Mucosa of rectum (tissue), 2 donors: ENCODE results near the gene HLA-DMB.

Experiments
- H3K27ac ChIP-seq, 2 donors: one replicate each; pipeline ENCODE4 v1.7.0; 2013; ENCODE audit warnings: inconsistent platforms in 2 of 2, low read depth in 2 of 2, low read length in 2 of 2
- H3K27me3 ChIP-seq, 2 donors: one replicate each; pipeline ENCODE4 v1.7.0; 2013; ENCODE audit warnings: low read length in 2 of 2; ENCODE audit not compliant: control insufficient read depth in 2 of 2, insufficient read depth in 2 of 2
- H3K36me3 ChIP-seq, 2 donors: one replicate each; pipeline ENCODE4 v1.7.0; 2013; ENCODE audit warnings: low read length in 2 of 2; ENCODE audit not compliant: control insufficient read depth in 2 of 2, insufficient read depth in 2 of 2
- H3K4me1 ChIP-seq, 2 donors: one replicate each; pipeline ENCODE4 v1.7.0; 2013; ENCODE audit warnings: low read length in 2 of 2, mild to moderate bottlenecking in 1 of 2; ENCODE audit not compliant: control insufficient read depth in 2 of 2, insufficient read depth in 2 of 2
- H3K4me3 ChIP-seq, 2 donors: one replicate each; pipeline ENCODE4 v1.7.0; 2013; ENCODE audit warnings: low read length in 2 of 2
- H3K9ac ChIP-seq, 2 donors: one replicate each; pipeline ENCODE4 v1.7.0; 2013; ENCODE audit warnings: low read length in 2 of 2, low read depth in 1 of 2, mild to moderate bottlenecking in 1 of 2
- H3K9me3 ChIP-seq, 2 donors: one replicate each; pipeline ENCODE4 v1.7.0; 2013; ENCODE audit warnings: low read length in 2 of 2; ENCODE audit not compliant: control insufficient read depth in 2 of 2
- donor health status: healthy.
- donor health status: Normal muscosa, but diverticular disease.

HLA-DMB gene

DNA sequence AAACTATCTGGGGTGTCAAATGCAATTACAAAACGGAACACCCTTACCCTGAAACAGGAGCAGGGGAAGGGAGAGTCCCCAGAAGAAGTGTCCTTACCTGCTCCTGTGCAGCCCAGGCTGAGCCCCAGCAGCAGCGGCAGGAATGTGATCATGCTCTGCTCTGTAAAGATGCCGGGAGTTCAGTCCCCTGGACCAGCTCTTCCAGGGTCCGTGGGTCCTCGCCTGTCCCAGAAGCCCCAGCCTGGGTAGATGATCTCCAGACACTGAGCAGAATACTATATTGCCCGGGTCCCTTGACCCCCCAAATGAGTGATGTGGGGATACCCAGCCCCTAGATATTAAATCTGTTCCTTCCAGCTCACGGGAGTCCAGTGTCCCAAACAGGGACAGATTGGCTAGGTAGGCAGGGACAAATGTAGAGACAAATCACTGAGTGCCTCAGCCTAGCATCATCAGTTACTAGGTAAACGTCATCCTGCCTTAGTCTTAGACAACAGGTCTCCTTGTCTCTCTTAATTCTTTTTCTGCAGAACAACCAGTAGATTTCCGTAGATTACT, at the start of gene HLA-DMB:
HLA-DMB (minus strand) TSS at position 373 of the 558 bp plus-strand sequence; CDS start at position 152, 221 bp downstream.
- Histone ChIP-seq H3K9ac (peak within 1 kb of the TSS; percentile 44 to 76), H3K9me3 (no peaks in the 10 kb centered on the region), H3K27me3 (no peaks in the 10 kb centered on the region), H3K36me3 (no peaks in the 10 kb centered on the region), H3K4me3 (peak within 1 kb of the TSS; percentile 48 to 78), H3K27ac (peak within 1 kb of the TSS; percentile 59 to 88), H3K4me1 (peaks cover 10 to 20% of the 10 kb centered on the region in 2 donors)

DNA sequence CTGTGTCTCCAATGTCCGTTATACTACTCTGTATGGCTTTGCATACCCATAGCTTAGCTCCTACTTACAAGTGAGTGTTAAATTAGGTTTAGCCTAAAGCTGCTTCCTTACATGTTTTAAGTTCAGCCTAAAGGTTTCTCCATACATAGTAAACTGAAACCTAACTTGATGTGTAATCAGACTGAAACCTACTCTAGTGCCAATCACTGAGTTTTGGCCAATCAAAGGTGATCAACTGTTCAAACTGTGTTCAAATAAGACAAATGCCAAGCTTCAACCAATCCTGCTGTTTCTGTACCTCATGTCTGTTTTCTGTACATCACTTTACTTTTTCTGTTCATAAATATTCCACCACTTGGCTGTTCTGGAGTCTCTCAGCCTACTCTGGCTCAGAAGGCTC, 48.5 kb upstream of the HLA-DMB start:
- no peak overlapping the region for H3K4me3 ChIP-seq
- no peak overlapping the region for H3K27ac ChIP-seq
- H3K27me3 ChIP-seq = no peaks in the 10 kb centered on the region
- H3K36me3 ChIP-seq = no peaks in the 10 kb centered on the region
- no peaks in the 10 kb centered on the region for H3K9me3 ChIP-seq
- H3K4me1 ChIP-seq = peaks cover 4 to 6% of the 10 kb centered on the region in 2 donors
- H3K9ac ChIP-seq = no peak overlapping the region

DNA sequence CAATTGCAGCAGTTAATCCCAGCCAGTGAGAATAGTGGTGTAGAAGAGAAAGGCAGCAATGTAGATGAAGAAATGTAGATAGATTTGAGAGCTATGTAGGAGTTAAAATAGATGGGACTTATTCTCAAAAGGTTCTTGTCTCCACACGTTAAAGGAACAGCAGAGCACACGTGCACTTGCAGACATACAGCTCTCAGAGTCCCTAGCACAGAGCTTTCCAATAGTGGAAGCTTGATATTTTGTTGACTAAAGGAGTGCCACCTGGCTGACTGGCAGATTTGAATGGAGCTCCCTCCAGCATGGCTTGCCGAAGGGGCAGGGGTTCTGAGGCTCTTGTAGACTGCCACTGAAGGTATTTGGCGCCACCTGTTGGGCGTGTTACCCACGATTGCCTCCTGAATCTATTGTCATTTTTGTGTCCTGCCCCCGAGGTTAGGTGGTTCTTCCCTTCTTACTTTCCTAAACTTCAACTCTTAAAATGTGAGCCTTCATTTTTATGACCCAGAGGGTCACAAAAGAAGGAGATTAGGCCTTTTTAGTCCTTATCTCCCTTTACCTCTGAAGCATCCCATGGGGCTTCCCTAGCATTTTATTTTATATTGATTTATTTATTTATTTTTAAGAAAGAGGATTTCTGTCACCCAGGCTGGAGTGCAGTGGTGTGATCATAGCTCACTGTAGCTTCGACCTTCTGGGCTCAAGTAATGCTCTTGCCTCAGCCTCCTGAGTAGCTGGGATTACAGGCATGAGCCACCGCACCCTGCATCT, 44.0 kb upstream of the HLA-DMB start:
- Histone ChIP-seq H3K9ac (no peak overlapping the region), H3K27ac (peak overlapping the region in 1 of 2 donors; percentile 32), H3K36me3 (peaks cover 11 to 22% of the 10 kb centered on the region in 2 donors), H3K4me3 (no peak overlapping the region), H3K9me3 (no peaks in the 10 kb centered on the region), H3K4me1 (peaks cover 25 to 27% of the 10 kb centered on the region in 2 donors), H3K27me3 (no peaks in the 10 kb centered on the region)

DNA sequence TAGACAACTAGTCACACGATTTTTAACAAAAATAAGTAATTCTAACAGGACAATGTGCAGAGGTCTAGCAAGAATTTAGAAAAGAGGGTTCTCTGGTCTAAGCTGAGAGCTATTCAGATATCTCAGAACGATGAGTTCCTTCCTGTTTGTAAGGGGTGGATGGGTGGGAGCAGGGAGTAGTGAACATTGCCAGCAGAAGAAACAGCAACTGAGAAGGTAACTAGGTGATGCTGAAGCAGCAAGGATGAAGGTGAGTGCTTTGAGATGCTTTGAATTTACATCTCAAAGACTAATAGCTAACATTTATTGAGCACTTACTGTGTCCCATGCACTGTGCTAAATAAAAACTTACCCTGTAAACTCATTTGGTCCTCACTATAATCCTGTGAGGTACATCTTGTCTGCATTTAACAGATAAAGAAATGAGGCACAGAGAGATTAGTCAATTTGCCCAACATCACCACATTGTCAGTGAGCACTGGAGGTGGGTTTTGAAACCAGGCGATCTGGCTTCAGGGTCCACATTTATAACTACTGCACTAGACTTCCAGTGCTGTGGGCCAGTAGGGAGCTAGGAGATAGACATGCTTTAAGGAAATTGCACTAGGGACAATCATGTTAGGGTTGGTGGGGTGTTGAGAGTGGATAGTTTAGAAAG, 43.3 kb upstream of the HLA-DMB start:
- Histone ChIP-seq H3K27ac (peak overlapping the region in 1 of 2 donors; percentile 32), H3K36me3 (peaks cover 19 to 29% of the 10 kb centered on the region in 2 donors), H3K4me1 (peaks cover 26 to 27% of the 10 kb centered on the region in 2 donors), H3K9me3 (no peaks in the 10 kb centered on the region), H3K9ac (no peak overlapping the region), H3K27me3 (no peaks in the 10 kb centered on the region), H3K4me3 (no peak overlapping the region)

DNA sequence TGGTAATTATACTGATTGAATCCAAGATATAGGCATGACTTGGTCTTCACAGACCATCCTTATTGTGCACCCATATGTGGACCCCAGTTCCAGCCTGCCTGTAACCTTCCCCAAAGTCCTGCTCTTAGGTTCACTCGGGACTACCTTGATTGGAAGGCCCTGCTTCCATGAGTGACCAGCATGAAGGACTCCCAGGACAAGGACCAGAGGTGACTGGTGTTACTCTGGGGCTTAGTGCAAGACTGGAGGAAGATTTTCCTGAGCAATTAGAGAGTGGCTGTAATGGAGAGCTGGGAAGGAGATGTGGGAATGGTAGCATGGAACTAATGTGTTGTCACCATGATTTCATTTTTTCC, 42.6 kb upstream of the HLA-DMB start:
- Histone ChIP-seq H3K36me3 (peaks cover 23 to 35% of the 10 kb centered on the region in 2 donors), H3K9ac (no peak overlapping the region), H3K4me1 (peaks cover 26 to 28% of the 10 kb centered on the region in 2 donors), H3K27me3 (no peaks in the 10 kb centered on the region), H3K9me3 (no peaks in the 10 kb centered on the region), H3K4me3 (no peak overlapping the region), H3K27ac (no peak overlapping the region)

DNA sequence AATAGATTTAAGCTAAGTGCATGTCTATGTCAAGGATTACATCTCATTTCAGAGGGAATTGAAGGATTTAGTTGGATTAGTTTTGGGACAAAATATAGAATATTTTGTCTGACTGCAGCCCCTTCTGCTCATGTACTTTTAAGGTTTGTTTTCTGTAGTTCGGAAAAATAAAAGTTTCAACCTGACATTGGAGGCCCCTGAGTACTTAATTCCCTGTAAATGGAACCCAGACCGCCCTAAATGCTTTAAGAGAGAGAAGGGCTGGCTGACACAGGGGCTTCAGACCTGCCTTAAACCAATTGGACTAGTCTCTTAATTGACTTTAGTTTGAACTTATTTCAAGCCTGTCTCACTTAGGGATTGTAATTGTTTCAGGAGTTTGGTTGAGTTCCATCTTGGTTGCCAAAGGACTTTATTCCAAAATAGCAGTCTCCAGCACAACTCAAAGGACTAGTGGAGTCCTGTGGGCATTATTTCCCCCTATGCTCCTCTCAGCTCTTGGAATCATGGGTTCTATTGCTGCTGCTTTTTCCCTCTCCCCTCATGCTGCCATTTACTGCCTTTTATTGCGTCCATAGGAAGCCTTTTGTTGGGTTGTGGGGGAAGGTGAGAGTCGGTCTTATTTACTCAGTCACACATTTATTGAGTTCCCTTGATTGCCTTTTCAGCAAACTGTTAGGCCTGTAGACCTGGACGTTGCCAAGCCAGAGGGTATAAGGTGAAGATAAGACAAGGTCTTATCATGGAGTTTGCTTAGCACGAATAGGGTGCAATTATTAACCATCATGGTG, 42.1 kb upstream of the HLA-DMB start:
- Histone ChIP-seq H3K27me3 (no peaks in the 10 kb centered on the region), H3K9ac (no peak overlapping the region), H3K4me3 (no peak overlapping the region), H3K36me3 (peaks cover 28 to 41% of the 10 kb centered on the region in 2 donors), H3K27ac (no peak overlapping the region), H3K4me1 (peaks cover 28 to 34% of the 10 kb centered on the region in 2 donors), H3K9me3 (no peaks in the 10 kb centered on the region)

DNA sequence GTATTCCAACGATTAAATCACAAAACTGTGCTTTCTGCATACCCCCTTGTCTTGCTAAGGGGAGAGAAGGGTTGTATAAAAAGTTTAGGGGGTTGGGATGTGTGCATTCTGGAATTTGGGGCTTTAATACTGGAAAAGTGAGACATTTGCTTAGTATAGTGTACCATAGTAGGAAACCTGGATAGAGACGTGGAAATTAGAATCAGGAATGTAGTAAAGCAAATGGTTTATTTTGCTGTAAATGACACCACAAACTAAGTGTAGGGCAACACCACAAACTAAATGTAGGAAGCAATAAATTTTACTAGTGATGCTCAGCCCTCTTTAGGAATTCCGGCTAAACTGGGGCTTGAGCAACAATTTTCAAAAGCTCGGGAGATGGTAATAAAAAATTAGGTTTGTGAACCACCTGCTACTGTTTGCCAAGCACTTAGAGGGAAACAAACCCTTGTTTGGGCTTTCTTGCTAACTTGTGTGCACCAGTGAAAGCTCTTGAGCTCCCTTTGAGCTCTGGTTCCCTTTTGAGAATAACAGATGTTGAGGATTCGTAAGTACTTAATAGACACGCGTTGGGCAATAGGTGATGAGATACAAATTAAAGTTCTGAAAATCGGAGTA, 41.4 kb upstream of the HLA-DMB start:
- Histone ChIP-seq H3K4me1 (peaks cover 35 to 41% of the 10 kb centered on the region in 2 donors), H3K9me3 (no peaks in the 10 kb centered on the region), H3K27me3 (no peaks in the 10 kb centered on the region), H3K4me3 (no peak overlapping the region), H3K9ac (no peak overlapping the region), H3K36me3 (peaks cover 35 to 48% of the 10 kb centered on the region in 2 donors), H3K27ac (no peak overlapping the region)

DNA sequence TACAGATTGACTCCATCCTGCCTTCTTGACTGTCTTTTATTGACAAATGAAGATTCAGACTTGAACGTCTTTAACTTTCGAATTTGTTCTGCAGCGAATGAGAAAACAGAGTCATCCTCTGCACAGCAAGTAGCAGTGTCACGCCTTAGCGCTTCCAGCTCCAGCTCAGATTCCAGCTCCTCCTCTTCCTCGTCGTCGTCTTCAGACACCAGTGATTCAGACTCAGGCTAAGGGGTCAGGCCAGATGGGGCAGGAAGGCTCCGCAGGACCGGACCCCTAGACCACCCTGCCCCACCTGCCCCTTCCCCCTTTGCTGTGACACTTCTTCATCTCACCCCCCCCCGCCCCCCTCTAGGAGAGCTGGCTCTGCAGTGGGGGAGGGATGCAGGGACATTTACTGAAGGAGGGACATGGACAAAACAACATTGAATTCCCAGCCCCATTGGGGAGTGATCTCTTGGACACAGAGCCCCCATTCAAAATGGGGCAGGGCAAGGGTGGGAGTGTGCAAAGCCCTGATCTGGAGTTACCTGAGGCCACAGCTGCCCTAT, 39.7 kb upstream of the HLA-DMB start:
- H3K4me1 ChIP-seq = peaks cover 50 to 57% of the 10 kb centered on the region in 2 donors
- no peaks in the 10 kb centered on the region for H3K27me3 ChIP-seq
- no peak overlapping the region for H3K9ac ChIP-seq
- no peak overlapping the region for H3K27ac ChIP-seq
- peaks cover 51 to 64% of the 10 kb centered on the region in 2 donors for H3K36me3 ChIP-seq
- no peak overlapping the region for H3K4me3 ChIP-seq
- H3K9me3 ChIP-seq = no peaks in the 10 kb centered on the region

DNA sequence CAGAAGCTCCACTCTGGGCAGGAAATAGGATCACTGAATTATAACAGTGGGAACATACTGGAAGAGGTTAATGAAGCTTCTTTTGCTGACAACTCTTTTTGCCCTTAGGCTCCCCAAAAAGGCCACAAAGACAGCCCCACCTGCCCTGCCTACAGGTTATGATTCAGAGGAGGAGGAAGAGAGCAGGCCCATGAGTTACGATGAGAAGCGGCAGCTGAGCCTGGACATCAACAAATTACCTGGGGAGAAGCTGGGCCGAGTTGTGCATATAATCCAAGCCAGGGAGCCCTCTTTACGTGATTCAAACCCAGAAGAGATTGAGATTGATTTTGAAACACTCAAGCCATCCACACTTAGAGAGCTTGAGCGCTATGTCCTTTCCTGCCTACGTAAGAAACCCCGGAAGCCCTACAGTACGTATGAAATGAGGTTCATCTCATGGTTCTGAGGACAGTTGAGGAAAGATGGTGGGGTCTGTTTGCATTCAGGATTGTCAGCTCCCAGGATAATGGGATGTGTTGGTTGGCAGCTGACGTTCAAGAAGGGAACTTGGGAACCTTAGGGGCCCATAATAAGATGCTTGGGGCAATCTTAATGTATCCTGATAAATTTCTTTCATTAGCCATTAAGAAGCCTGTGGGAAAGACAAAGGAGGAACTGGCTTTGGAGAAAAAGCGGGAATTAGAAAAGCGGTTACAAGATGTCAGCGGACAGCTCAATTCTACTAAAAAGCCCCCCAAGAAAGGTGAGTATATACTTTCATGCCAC, 39.1 kb upstream of the HLA-DMB start:
- no peaks in the 10 kb centered on the region for H3K27me3 ChIP-seq
- peaks cover 56 to 61% of the 10 kb centered on the region in 2 donors for H3K4me1 ChIP-seq
- H3K36me3 ChIP-seq = peaks cover 58 to 70% of the 10 kb centered on the region in 2 donors
- no peak overlapping the region for H3K4me3 ChIP-seq
- no peak overlapping the region for H3K27ac ChIP-seq
- no peaks in the 10 kb centered on the region for H3K9me3 ChIP-seq
- H3K9ac ChIP-seq = no peak overlapping the region
